Body of pancreas (tissue), 4 donors: ENCODE measurements around the gene RTF1.

ENCODE experiments used
- POLR2A ChIP-seq, 3 donors: fragments of 450-650 bp; IDR thresholded peaks; one replicate each; pipeline ENCODE4 v1.6.1; 2016; ENCODE audit warnings: antibody characterized with exemption in 3 of 3, mild to moderate bottlenecking in 2 of 3
- TF ChIP-seq, protein P1 (sequence below), 7 experiments: fragments of 450-650 bp in 4 of 7; fragments of 200-600 bp in 3 of 7; sonication (generic) in 3 of 7; IDR thresholded peaks; one replicate each; pipeline ENCODE4 v1.5.1; 2016 to 2019; ENCODE audit warnings: antibody characterized with exemption in 7 of 7

DNA sequence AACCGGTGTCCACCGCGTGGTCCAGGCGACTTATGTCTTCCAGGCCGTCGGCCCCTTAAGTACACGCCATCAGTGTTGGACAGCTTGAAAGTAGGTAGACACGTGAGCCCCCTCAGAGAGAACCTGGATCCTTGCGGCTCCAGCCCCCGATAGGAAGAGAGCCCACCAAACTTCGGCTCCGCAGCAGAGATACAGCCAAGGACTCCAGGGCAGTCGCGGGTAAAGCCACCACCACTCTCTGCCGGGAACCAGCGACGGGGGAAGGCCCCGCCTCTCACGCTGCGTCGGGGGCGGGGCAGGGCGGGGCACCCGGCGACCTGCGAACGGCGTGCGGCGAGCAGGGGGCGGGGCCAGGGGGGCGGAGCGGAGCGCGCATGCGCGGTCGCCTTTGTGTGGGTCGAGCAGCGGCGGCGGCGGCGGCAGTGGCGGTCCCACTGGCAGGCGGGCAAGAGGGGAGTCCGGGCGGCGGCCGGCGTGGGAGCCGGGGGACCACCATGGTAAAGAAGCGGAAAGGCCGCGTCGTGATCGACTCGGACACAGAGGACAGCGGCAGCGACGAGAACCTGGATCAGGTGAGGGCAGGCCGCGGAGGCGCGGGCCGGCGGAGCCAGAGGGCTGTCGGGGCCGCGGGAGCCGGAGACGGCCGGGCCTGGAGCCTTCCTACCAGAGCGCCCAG is at the start of gene RTF1:
- TF ChIP-seq, protein P1, sequence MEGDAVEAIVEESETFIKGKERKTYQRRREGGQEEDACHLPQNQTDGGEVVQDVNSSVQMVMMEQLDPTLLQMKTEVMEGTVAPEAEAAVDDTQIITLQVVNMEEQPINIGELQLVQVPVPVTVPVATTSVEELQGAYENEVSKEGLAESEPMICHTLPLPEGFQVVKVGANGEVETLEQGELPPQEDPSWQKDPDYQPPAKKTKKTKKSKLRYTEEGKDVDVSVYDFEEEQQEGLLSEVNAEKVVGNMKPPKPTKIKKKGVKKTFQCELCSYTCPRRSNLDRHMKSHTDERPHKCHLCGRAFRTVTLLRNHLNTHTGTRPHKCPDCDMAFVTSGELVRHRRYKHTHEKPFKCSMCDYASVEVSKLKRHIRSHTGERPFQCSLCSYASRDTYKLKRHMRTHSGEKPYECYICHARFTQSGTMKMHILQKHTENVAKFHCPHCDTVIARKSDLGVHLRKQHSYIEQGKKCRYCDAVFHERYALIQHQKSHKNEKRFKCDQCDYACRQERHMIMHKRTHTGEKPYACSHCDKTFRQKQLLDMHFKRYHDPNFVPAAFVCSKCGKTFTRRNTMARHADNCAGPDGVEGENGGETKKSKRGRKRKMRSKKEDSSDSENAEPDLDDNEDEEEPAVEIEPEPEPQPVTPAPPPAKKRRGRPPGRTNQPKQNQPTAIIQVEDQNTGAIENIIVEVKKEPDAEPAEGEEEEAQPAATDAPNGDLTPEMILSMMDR (IDR thresholded peaks at IDR 0.05) = no peak
- TF ChIP-seq POLR2A (IDR thresholded peaks at IDR 0.05) = peak; percentile 66 to 80 (median 68)
